ENCODE data around the gene PALM.

DNA sequence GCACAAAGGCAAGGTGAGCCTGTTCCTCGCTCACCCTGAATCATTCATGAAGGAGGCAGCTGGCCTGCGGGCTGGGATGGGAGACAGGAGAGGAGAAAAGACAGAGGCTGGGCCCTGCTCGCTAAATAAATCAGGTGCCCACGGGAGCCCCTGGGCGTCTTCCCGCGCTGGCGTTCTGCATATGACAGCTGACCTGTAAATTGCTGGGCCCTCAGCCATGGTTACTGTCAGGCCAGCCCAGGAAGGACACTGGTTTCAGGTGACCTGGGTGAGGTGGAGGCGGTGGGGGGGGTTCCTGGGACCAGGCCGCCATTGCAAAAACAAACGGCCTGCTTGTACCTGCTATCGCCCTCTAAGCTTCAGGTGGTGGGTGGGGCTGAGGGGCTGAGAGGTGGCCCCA is 85.1 kb downstream of the PALM start:
- no peak for TF ChIP-seq EP300 (conservative IDR thresholded peaks at IDR 0.05; ENCODE audit: poor library complexity, severe bottlenecking)
- TF ChIP-seq POLR2AphosphoS5 (IDR thresholded peaks at IDR 0.05) = no peak
- TF ChIP-seq, protein P1, sequence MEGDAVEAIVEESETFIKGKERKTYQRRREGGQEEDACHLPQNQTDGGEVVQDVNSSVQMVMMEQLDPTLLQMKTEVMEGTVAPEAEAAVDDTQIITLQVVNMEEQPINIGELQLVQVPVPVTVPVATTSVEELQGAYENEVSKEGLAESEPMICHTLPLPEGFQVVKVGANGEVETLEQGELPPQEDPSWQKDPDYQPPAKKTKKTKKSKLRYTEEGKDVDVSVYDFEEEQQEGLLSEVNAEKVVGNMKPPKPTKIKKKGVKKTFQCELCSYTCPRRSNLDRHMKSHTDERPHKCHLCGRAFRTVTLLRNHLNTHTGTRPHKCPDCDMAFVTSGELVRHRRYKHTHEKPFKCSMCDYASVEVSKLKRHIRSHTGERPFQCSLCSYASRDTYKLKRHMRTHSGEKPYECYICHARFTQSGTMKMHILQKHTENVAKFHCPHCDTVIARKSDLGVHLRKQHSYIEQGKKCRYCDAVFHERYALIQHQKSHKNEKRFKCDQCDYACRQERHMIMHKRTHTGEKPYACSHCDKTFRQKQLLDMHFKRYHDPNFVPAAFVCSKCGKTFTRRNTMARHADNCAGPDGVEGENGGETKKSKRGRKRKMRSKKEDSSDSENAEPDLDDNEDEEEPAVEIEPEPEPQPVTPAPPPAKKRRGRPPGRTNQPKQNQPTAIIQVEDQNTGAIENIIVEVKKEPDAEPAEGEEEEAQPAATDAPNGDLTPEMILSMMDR (IDR thresholded peaks at IDR 0.05; ENCODE audit: poor library complexity, severe bottlenecking) = no peak
- TF ChIP-seq RAD21 (conservative IDR thresholded peaks at IDR 0.05) = no peak
